HG02884 (cell line): ENCODE measurements around the gene RHOV.
"Not testable (repeated sequence)": the region's sequence is repeated elsewhere in the genome, so short reads cannot be mapped to it uniquely, and the experiment has no call there.

ENCODE experiments used
- ATAC-seq: cut with Tn5 transposase; IDR thresholded peaks from one replicate; pipeline ENCODE4 v1.9.1; 2021; ENCODE audit warnings: mild to moderate bottlenecking, moderate library complexity; ENCODE audit not compliant: unreplicated experiment

RHOV gene

GRCh38 chr15:40875991-40876730 lies 2.1 kb upstream of the RHOV start:
- ATAC-seq, result no peak

DNA sequence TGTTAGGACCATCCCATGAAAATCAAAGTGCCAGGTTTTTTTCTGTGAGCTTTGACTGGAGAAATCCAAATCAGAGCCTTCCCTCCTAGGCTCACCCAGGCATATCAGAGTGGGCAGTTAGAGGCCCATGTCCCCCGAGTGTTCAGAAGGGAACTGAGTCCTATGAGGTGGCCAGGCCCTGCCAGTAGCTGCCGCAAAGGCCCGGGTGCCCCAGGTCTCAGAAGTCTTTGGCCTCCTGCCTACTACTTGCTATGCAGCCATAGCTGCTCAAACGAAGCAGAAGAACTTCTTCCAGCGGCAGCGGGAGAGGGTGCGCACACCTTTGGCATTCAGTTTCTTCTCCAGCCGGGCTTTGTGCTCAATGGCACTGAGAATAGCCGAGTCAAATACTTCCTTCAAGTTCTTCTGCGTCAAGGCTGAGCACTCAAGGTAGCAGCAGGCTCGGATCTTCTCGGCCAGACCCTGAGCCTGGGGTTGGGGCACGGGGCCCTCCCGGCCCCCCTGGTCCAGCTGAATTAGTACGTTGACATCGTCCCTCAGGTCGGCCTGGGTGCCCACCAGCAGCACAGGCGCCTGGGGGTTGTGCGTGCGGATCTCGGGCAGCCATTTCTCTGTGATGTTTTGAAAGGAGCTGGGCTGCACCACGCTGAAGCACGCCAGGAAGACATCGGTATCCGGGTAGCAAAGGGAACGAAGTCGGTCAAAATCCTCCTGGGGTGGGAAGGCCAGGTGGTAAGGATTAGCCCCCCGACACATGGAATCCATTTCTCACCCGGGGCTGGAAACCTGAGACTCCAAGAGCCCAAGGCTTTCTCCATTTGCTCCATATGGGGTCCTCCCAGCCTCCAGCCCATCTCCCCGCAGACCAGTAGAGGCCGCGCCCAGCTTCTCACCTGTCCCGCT lies 992 bp downstream of the RHOV start:
- no peak for ATAC-seq

DNA sequence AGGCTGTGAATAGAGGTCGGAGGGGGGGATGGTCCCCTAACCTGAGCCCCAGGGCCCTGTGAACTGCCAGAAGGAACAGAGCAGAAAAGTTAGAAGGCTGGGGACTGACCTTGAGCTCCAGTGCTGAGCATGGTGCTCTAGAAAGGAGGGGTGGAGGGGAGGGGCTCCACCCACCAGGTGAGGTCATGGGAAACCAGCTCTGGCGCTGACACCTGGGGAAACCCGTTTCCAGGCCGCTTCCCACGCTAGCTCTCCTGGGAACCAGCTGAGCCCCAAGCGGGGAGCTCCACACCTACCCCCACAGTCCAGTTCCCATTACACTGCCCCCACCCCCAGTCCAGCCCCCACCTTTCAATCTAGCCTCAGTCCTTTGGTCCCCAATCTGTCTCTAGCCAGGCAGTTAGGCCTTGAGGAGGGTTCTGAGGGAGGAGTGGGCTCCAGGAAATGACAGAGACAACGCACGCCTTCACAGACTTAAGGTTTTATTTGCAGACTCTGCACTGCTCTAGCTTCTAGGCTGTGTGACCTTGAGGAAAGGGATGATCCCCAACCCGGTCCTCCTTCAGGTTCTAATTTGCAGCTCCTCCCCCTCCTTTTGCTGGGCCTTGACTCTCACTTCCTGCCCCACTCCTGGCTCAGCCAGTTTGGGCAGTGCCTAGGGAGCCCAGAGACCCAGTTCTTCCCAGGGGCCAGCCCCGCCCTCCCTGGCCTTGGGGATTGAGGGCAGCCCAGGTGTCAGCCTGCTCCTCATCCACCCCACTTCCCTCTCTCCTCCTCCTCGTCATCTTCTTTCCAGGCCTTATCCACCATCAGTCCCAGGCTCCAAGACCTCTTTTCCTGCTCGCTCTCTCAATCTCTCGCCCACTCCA lies 2.1 kb downstream of the RHOV start:
- ATAC-seq, result no peak

DNA sequence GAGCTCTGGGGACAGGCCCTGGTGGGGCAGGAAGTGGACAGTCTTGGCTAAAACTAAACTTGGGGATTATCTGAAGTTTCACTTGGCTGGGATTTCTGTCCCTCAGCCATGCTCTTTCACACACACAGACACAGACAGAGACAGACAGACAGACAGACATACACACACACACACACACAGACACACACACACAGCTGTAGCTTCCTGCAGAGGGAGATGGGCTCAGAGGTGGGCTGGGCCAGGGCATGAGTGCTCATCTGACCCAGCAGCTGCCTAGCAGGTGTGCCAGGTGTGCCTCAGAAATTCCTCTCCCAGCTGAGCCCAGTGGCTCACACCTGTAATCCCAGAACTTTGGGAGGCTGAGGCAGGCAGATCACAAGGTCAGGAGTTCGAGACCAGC lies 3.3 kb downstream of the RHOV start:
- no peak for ATAC-seq

DNA sequence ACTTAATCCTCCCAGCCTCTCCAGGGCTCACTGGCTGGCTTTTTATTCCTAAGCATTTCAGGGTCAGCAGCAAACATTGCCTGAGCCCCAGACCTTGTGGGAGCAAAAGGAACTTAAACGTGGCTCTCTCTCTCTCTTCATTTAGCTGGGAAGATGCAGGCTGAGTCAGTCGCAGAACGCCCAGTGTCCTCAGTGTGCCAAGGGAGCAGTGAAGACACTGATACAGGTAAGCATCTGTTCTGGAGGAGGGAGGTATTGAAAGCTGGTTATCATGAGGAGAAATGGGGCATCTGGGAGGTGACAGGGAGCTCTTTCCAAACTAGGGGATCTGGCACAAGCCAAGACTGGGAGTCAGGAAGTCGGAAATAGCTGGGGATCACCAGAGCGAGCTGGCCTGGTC lies 4.3 kb downstream of the RHOV start:
- ATAC-seq, result no peak

DNA sequence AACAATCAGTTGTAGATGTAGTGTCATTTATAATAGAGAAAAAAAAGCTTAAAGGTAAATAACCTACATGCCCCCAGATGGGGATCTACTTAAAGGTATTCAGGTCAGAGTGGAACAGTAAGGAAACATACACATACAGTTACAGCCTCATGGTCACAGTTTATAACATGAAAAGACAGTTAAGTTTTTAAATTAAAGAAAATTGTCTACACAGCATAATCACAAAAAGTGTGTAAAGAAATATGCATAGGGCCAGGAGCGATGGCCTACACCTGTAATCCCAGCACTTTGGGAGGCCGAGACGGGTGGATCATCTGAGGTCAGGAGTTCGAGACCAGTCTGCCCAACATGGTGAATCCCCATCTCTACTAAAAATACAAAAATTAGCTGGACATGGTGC lies 6.8 kb downstream of the RHOV start:
- ATAC-seq, result no peak

GRCh38 chr15:40863660-40864270 lies 10.3 kb downstream of the RHOV start:
- ATAC-seq, result no peak

- ATAC-seq, result not testable (repeated sequence)
These were observed 12.9 kb downstream of the RHOV start for GRCh38 chr15:40861147-40861546.

DNA sequence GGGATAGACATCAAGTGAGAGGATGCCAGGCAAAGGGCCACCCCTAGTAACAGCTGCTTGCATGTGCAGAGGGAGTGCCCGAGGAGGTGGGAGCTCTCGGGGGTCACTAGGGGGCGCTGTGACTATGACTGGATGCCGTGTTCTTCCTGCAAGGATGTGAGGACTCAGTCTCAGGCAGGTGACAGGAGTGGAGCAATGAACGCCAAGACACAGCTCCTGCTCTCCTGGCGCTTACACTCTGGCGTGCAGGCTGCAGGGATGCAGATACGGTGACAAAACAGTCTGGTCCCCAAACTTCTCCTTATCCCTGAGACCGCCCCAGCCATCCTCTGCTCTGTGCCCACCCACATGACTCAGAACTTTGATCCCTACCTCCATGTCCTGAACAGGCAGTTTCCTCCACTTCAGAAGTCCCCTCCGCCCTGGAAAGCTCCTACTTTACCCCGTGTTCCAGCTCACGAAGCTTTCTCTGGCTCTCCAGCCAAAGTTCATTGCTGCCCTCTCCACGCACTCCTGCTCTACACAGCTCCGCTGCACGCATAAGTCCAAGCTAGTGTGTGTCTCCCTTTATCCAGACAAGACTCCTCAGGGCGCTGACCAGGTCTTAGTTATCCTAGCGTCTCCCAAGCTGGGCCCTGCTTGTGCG lies 14.7 kb downstream of the RHOV start:
- no peak for ATAC-seq

DNA sequence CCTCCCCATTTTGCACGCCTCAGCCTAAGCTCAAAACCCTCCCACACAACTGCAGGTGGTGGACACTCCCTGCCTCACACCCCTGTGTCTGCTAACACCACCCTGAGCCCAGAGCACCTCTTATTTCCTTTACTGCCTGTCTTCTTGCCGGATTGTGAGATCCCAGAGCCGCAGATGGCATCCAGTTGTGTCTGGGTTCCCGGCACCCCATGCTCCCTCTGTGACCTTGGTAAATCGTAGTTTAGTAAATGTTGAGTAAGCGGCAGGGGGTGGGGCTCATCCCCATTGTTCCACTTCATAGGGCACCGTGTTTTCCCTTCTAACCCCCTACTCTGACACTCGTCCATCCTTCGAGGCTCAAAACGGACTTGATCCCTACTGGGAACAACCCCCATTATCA lies 15.3 kb downstream of the RHOV start:
- ATAC-seq, result no peak

GRCh38 chr15:40857601-40858341 lies 16.3 kb downstream of the RHOV start:
- ATAC-seq, result no peak

DNA sequence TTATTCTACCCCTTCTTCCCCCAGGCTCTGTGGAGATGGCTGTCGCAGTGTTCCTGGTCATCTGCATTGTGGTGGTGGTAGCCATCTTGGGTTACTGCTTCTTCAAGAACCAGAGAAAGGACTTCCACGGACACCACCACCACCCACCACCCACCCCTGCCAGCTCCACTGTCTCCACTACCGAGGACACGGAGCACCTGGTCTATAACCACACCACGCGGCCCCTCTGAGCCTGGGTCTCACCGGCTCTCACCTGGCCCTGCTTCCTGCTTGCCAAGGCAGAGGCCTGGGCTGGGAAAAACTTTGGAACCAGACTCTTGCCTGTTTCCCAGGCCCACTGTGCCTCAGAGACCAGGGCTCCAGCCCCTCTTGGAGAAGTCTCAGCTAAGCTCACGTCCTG lies 17.3 kb downstream of the RHOV start:
- no peak for ATAC-seq

DNA sequence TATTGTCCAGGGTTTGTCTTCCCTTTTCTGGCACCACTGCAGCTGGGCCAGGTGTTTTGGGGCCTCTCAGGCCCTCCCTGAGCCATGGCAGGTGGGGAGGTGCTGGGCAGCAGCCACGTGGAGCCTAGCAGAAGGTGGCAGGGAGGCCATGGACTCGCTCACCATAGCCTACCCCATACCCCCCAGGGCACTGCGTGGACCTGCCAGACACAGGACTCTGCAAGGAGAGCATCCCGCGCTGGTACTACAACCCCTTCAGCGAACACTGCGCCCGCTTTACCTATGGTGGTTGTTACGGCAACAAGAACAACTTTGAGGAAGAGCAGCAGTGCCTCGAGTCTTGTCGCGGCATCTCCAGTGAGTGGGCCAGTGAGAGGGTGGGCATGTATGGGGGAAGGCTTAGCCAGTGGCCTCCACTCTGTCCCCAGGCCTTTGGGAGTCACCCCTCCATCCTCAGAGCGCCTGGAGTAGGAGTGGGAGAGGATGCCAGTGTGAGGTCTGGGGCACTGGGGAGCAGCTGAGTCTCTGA lies 18.3 kb downstream of the RHOV start:
- no peak for ATAC-seq

DNA sequence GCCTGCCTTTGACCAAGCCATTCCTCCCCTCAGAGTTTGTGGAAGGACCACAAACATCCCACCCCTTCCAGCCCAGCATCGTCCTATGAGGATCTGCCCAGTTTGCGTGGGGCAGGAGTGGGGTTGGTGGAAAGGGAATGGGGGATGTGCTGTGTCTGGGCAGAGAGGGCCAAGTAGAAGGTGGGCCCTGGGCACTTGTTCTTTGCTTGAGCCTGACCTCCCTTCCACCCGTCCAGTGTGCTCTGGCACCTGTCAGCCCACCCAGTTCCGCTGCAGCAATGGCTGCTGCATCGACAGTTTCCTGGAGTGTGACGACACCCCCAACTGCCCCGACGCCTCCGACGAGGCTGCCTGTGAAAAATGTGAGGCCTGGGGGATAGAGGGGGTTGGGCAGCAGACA lies 19.9 kb downstream of the RHOV start:
- no peak for ATAC-seq

- no peak for ATAC-seq
These were observed 20.7 kb downstream of the RHOV start for GRCh38 chr15:40853241-40853890.

DNA sequence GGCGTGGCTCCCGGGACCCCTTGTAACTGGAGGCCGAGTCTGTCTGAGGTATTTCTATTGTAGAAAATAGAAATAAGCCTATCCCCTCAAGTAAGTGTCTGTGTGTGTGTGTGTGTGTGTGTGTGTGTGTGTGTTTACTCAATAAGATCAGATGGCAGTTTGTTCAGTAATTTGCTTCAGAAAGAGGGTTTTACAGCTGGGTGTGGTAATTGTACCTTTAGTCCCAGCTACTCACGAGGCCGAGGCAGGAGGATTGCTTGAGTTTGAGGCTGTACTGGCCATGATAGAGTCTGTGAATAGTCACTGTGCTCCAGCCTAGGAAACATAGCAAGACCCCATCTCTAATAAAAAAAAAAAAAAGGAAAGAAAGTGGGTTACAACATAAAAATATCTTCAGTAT lies 21.5 kb downstream of the RHOV start:
- no peak for ATAC-seq

- ATAC-seq, result no peak
These were observed 23.4 kb downstream of the RHOV start for GRCh38 chr15:40850576-40851112.

GRCh38 chr15:40847223-40847961 lies 26.6 kb downstream of the RHOV start:
- ATAC-seq, result no peak
